GM18861 (cell line): ENCODE data around the gene COPS4.

Experiments
- ATAC-seq: cut with Tn5 transposase; IDR thresholded peaks from one replicate; pipeline ENCODE4 v1.9.1; 2021; ENCODE audit not compliant: unreplicated experiment

Gene COPS4

DNA sequence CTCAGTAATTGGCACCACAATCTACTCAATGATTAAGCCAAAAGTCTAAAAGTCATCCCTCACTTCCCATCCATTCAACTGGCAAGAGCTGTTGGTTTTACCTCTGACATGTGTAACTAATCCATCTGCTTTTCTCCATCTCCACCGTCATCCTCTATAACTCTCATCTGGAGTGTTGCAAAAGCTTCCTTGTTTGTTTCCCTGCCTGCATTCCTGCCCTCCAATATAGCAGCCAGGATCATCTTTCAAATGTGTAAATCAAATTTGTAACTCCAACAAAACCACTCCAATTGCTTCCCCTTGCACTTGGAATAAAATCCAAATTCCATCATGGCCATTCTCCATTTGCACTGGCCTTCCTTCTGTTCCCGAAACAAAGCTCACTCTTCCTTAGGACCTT is 83.9 kb downstream of the COPS4 start:
- no peak for ATAC-seq

DNA sequence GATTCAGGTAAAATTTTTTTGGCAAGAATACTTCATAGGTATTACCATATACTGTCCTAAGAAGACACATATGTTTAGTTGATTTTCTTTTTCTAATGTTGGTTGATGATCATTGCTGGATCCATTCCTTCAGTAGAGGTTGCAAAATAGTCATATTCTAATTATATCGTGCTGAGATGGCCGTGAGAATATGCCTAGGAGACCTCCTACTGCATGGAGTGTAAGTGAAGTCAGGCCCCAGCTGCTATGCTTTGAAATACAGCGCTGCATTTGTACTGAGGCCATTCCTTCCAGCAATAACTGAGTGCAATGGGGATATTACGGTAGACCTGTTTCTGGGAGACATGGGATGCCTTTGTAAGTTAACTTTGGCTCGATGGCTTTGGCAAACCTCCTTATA is 86.3 kb downstream of the COPS4 start:
- no peak for ATAC-seq

DNA sequence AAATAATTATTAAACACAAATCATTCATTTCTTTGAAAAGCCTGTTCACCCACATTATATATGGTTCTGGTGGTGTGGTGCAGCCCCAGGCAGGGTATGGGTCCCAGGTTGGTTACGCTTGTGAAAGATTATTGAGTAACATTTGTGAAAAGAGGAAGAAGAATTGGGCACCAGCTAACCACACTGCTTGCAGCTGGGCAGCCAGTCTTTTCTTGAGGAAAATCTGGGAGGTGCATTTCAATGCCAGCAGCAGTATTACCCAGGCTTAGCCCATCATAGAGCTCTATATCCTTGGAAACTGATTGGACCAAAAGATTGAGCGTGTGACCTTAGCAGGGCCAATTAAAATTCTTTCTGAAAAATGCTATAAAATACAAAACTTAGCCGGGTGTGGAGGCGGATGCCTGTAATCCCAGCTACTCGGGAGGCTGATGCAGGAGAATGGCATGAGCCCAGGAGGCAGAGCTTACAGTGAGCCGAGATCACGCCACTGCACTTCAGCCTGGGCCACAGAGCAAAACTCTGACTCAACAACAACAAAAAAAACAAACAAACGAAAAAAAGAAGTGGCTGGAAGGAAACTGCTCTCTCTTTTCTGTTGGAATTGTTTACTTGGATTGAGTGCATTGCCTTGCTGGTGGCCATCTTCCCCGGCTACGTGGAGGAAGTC is 89.3 kb downstream of the COPS4 start:
- peak; percentile 78 for ATAC-seq
